DOHH2 (cell line): ENCODE results near the gene KRTAP16-1.

Experiments
- H3F3A ChIP-seq: fragments of 200-600 bp; sonication (generic), shearing (Covaris generic); 2 replicates; pipeline ENCODE4 v1.6.0; 2016; ENCODE audit warnings: antibody characterized with exemption, mild to moderate bottlenecking; ENCODE audit not compliant: control insufficient read depth, insufficient read depth
- H3K27ac ChIP-seq: fragments of 200-600 bp; sonication (generic); 2 replicates; pipeline ENCODE4 v1.5.1; 2014; ENCODE audit warnings: low read depth, mild to moderate bottlenecking, low read length, moderate library complexity
- H3K27me3 ChIP-seq: fragments of 200-600 bp; sonication (generic); 2 replicates; pipeline ENCODE4 v1.6.1; 2014; ENCODE audit warnings: mild to moderate bottlenecking, low read length, mixed read lengths; ENCODE audit not compliant: control insufficient read depth
- H3K36me3 ChIP-seq: fragments of 200-600 bp; sonication (generic); 2 replicates; pipeline ENCODE4 v1.6.1; 2014; ENCODE audit warnings: mild to moderate bottlenecking, low read length, moderate library complexity, mixed read lengths; ENCODE audit not compliant: control insufficient read depth
- H3K4me1 ChIP-seq: fragments of 200-600 bp; sonication (generic); 2 replicates; pipeline ENCODE4 v1.6.1; 2014; ENCODE audit warnings: mild to moderate bottlenecking, low read length, mixed read lengths; ENCODE audit not compliant: control insufficient read depth
- H3K4me2 ChIP-seq: fragments of 200-600 bp; sonication (generic); 2 replicates; pipeline ENCODE4 v1.6.0; 2014; ENCODE audit warnings: mild to moderate bottlenecking, low read length, moderate library complexity
- H3K4me3 ChIP-seq: fragments of 200-600 bp; sonication (generic); 2 replicates; pipeline ENCODE4 v1.5.1; 2014; ENCODE audit warnings: mild to moderate bottlenecking, low read length, mixed read lengths
- H3K79me2 ChIP-seq: fragments of 200-600 bp; sonication (generic); 2 replicates; pipeline ENCODE4 v1.6.1; 2014; ENCODE audit warnings: mild to moderate bottlenecking, low read length, mixed read lengths; ENCODE audit not compliant: control insufficient read depth
- H3K9me2 ChIP-seq: fragments of 200-600 bp; sonication (generic); replicated peaks from 2 replicates; pipeline ENCODE4 v1.6.1; 2014; ENCODE audit warnings: mild to moderate bottlenecking, low read length, mixed read lengths; ENCODE audit not compliant: control insufficient read depth
- H3K9me3 ChIP-seq: fragments of 200-600 bp; sonication (generic); 2 replicates; pipeline ENCODE4 v1.6.1; 2014; ENCODE audit warnings: antibody characterized with exemption, low read length, mixed read lengths; ENCODE audit not compliant: control insufficient read depth, insufficient read depth
- H4K20me1 ChIP-seq: fragments of 200-600 bp; sonication (generic); 2 replicates; pipeline ENCODE4 v1.6.0; 2014; ENCODE audit warnings: low read depth, mild to moderate bottlenecking, antibody characterized with exemption, low read length, moderate library complexity; ENCODE audit not compliant: control insufficient read depth, insufficient read depth
- EZH2phosphoT487 ChIP-seq: fragments of 200-600 bp; sonication (generic); IDR thresholded peaks from 2 replicates; pipeline ENCODE4 v1.6.1; 2017; ENCODE audit warnings: borderline replicate concordance, mild to moderate bottlenecking, antibody characterized with exemption, low read length, moderate library complexity, mixed read lengths
- TF ChIP-seq, protein P1 (sequence below): fragments of 200-600 bp; sonication (generic); IDR thresholded peaks from one replicate; pipeline ENCODE4 v1.5.1; 2014; ENCODE audit warnings: antibody characterized with exemption, mild to moderate bottlenecking, low read depth, low read length; ENCODE audit not compliant: poor library complexity, severe bottlenecking

The KRTAP16-1 gene

DNA sequence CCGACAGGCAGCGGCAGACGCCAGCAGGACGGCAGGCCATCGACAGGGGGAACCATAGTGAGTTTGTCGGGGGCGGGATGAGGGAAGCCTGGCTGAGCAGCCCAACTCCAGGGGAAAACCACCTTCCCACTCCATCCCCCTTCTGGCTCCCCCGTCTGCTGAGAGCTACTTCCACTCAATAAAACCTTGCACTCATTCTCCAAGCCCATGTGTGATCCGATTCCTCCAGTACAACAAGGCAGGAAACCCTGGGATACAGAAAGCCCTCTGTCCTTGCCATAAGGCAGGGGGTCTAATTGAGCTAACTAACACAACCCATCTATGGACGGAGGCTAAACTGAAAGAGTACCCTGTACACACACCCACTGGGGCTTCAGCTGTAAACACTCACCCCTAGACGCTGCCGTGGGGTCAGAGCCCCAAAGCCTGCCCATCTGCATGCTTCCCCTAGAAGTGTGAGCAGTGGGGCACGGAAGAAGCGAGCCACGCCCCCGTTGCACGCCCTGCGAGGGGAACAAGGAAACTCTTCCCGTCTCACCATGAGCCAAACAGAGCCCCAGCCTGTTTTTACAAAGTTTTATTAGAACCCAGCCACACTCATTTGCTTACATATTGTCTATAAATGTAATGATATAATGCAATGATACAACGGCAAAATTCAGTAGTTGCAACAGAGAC is 10.5 kb downstream of the KRTAP16-1 start:
- Histone ChIP-seq H3K27me3 (no peaks in the 10 kb centered on the region), H3K9me2 (no peaks in the 10 kb centered on the region), H4K20me1 (no peaks in the 10 kb centered on the region), H3K79me2 (no peaks in the 10 kb centered on the region), H3F3A (no peaks in the 10 kb centered on the region), H3K27ac (no peak overlapping the region), H3K9me3 (no peaks in the 10 kb centered on the region), H3K4me2 (peak overlapping the region; percentile 55), H3K36me3 (no peaks in the 10 kb centered on the region), H3K4me1 (peaks cover 19% of the 10 kb centered on the region), H3K4me3 (peak overlapping the region; percentile 9)
- TF ChIP-seq EZH2phosphoT487: no peak
- TF ChIP-seq, protein P1, sequence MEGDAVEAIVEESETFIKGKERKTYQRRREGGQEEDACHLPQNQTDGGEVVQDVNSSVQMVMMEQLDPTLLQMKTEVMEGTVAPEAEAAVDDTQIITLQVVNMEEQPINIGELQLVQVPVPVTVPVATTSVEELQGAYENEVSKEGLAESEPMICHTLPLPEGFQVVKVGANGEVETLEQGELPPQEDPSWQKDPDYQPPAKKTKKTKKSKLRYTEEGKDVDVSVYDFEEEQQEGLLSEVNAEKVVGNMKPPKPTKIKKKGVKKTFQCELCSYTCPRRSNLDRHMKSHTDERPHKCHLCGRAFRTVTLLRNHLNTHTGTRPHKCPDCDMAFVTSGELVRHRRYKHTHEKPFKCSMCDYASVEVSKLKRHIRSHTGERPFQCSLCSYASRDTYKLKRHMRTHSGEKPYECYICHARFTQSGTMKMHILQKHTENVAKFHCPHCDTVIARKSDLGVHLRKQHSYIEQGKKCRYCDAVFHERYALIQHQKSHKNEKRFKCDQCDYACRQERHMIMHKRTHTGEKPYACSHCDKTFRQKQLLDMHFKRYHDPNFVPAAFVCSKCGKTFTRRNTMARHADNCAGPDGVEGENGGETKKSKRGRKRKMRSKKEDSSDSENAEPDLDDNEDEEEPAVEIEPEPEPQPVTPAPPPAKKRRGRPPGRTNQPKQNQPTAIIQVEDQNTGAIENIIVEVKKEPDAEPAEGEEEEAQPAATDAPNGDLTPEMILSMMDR: no peak

DNA sequence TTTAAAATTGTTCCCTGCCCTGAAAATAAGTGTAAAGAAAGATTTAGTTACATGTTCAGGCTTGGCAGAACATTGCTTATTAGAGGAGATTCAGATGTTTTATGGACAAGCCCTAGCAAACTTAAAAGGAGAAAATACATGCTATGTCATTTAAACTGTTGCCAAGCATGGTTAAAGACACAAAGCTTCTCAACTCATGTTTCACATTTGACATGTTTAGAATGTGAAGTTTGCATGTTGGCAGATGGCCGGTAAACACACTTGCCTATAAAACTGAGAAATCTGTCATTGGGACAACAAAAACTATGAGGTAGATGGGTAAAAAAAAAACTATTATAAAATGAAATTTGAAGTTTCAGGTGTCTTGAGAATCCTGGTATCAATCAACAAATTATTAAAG is 12.3 kb downstream of the KRTAP16-1 start:
- Histone ChIP-seq H3K9me3 (no peaks in the 10 kb centered on the region), H3K9me2 (no peaks in the 10 kb centered on the region), H4K20me1 (no peaks in the 10 kb centered on the region), H3K27me3 (no peaks in the 10 kb centered on the region), H3K4me1 (peaks cover 12% of the 10 kb centered on the region), H3K79me2 (no peaks in the 10 kb centered on the region), H3K4me2 (no peak overlapping the region), H3K4me3 (no peak overlapping the region), H3K27ac (no peak overlapping the region), H3K36me3 (no peaks in the 10 kb centered on the region), H3F3A (no peaks in the 10 kb centered on the region)
- no peak for TF ChIP-seq EZH2phosphoT487
- TF ChIP-seq, protein P1: no peak

DNA sequence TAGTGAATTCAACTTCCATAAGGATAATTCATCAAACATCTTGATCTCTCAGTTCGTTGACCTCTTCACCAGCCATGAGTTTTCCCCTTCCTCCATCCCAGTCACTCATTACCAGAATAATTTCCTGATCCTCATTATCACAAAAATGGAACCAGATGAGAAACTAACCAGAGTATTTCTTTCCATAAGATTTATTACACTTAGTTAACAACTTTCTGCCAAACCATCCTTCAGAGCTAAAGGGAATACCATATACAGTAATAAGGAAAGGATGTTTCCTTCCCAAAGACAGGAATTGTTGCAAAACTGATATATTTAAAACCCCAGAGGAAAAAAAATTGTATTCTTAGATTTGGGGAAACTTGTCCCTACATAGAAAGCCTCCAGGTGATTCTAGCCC is 15.1 kb downstream of the KRTAP16-1 start:
- H3K27ac ChIP-seq: no peak overlapping the region
- no peak overlapping the region for H3K4me2 ChIP-seq
- no peaks in the 10 kb centered on the region for H4K20me1 ChIP-seq
- H3K36me3 ChIP-seq: no peaks in the 10 kb centered on the region
- no peaks in the 10 kb centered on the region for H3F3A ChIP-seq
- no peaks in the 10 kb centered on the region for H3K27me3 ChIP-seq
- H3K79me2 ChIP-seq: no peaks in the 10 kb centered on the region
- no peaks in the 10 kb centered on the region for H3K9me3 ChIP-seq
- no peak for TF ChIP-seq EZH2phosphoT487
- TF ChIP-seq, protein P1: no peak
- H3K4me3 ChIP-seq: no peak overlapping the region
- H3K4me1 ChIP-seq: peaks cover 8% of the 10 kb centered on the region
- no peaks in the 10 kb centered on the region for H3K9me2 ChIP-seq
